AG04449 (cell line): ENCODE results near the gene SBK3.

Experiments used
- CTCF ChIA-PET: fragments of 350-600 bp; formaldehyde crosslinking; extraction: SDS; loops from one replicate; lab custom pipeline; 2021; ENCODE audit warnings: antibody characterized with exemption; lab: Yijun Ruan, JAX
- POLR2A ChIA-PET: fragments of 400-600, 350-600 bp; formaldehyde crosslinking; extraction: SDS; loops from one replicate; lab custom pipeline; 2020; ENCODE audit warnings: antibody characterized with exemption, inconsistent platforms; lab: Yijun Ruan, JAX
- DNase-seq: peaks from one replicate; pipeline ENCODE4 v3.0.0-alpha.2; 2010; ENCODE audit warnings: low read depth, low spot score
- H3K4me3 ChIP-seq: 2 replicates; pipeline ENCODE4 v1.5.1; 2011; ENCODE audit warnings: low read depth, mild to moderate bottlenecking, control low read depth, low read length
- CTCF ChIP-seq: IDR thresholded peaks from one replicate; pipeline ENCODE4 v1.5.1; 2011; ENCODE audit warnings: mild to moderate bottlenecking, moderate library complexity, low read length, control low read depth, inconsistent platforms; ENCODE audit not compliant: insufficient read depth; ENCODE audit errors: missing control alignments

Gene SBK3

GRCh38 chr19:55550321-55550650 is 4.9 kb upstream of the SBK3 start:
- CTCF ChIA-PET = no interaction called here
- POLR2A ChIA-PET = interaction anchor here (0.7 to 1.3 kb wide), 3 partner anchors 24 to 50 kb away, joined by 3 to 5 read pairs (median 3); partner anchors contain the start of gene ZNF524
- H3K4me3 ChIP-seq = no peak overlapping the region; the same call in 1 of the 2 replicates
- no peak for TF ChIP-seq CTCF
- DNase-seq = no peak

- CTCF ChIA-PET = no interaction called here
- no peak for TF ChIP-seq CTCF
- peak overlapping the region; percentile 40 for H3K4me3 ChIP-seq
These were observed 4.4 kb upstream of the SBK3 start for GRCh38 chr19:55549500-55550320.

GRCh38 chr19:55546822-55547614 is 1.7 kb upstream of the SBK3 start:
- no peak for DNase-seq
- no peak overlapping the region for H3K4me3 ChIP-seq
- no peak for TF ChIP-seq CTCF
- POLR2A ChIA-PET = no interaction called here
- CTCF ChIA-PET = interaction anchor here (0.8 to 2.2 kb wide), 6 partner anchors 16 to 80 kb away, joined by 3 to 7 read pairs (median 6); partner anchors contain the start of gene ZNF865

More at GRCh38 chr19:55549500-55550320, 4.4 kb upstream of the SBK3 start:
- peak; percentile 88 for DNase-seq
- POLR2A ChIA-PET = interaction anchor here (0.7 to 1.3 kb wide), 4 partner anchors 24 to 50 kb away, joined by 3 to 5 read pairs (median 3); partner anchors contain the start of genes ZNF524 and ZNF579

GRCh38 chr19:55546011-55546410 is 668 bp upstream of the SBK3 start:
- no peak overlapping the region for H3K4me3 ChIP-seq
- TF ChIP-seq CTCF = no peak
- ChIA-PET CTCF (interaction anchor here (0.8 to 2.2 kb wide), 4 partner anchors 15 to 60 kb away, joined by 3 to 7 read pairs (median 5); partner anchors contain the start of gene ZNF865), POLR2A (no interaction called here)
- DNase-seq = no peak

GRCh38 chr19:55544776-55545439 is 435 bp downstream of the SBK3 start:
- H3K4me3 ChIP-seq = no peak overlapping the region
- POLR2A ChIA-PET = no interaction called here
- CTCF ChIA-PET = no interaction called here
- no peak for DNase-seq
- no peak for TF ChIP-seq CTCF

- TF ChIP-seq CTCF = no peak
- CTCF ChIA-PET = no interaction called here
These were observed 1.3 kb downstream of the SBK3 start for GRCh38 chr19:55544014-55544413.

More at GRCh38 chr19:55544014-55544413, 1.3 kb downstream of the SBK3 start:
- no peak overlapping the region for H3K4me3 ChIP-seq
- POLR2A ChIA-PET = no interaction called here
- DNase-seq = no peak
